ENCODE measurements around the gene KRTAP27-1. TPM values are rescaled to one million over a fixed set of nuclear protein-coding genes. Genes with fewer than 3 reads are reported as not detected.

Gene KRTAP27-1, protein sequence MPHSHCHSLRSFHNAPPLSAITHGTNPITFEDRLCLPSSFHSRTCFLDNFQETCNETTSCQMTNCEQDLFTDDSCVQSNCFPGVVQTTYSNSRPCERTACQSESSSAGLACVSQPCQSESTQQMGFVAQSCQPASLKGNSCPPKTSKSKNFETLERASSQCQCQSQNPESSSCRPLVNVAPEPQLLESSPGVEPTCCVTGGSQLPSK
- total RNA-seq (not detected), polyA plus RNA-seq (not detected)
- long read RNA-seq, donor 1, result 0 reads
- long read RNA-seq, donor 2, result 0 reads

DNA sequence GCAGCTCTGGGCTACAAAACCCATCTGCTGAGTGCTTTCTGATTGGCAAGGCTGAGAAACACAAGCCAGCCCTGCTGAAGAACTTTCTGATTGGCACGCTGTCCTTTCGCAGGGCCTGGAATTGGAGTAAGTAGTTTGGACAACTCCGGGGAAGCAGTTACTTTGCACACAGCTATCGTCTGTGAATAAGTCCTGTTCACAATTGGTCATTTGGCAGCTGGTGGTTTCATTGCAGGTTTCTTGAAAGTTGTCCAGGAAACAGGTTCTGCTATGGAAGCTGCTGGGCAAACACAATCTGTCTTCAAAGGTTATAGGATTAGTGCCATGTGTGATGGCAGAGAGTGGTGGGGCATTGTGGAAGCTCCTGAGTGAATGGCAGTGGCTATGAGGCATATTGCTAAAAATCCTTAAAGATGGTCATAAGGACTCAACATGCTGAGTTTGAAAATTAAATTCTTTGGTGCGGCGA, at the start of gene KRTAP27-1:
TSS of gene KRTAP27-1 (minus strand) at position 419 of the 469 bp plus-strand sequence. CDS start at position 393, 26 bp downstream.
- no peak for DNase-seq
- intact Hi-C loops (cut with DNase I), result no loop called here
- ATAC-seq, result no peak
- TF ChIP-seq, protein P1, sequence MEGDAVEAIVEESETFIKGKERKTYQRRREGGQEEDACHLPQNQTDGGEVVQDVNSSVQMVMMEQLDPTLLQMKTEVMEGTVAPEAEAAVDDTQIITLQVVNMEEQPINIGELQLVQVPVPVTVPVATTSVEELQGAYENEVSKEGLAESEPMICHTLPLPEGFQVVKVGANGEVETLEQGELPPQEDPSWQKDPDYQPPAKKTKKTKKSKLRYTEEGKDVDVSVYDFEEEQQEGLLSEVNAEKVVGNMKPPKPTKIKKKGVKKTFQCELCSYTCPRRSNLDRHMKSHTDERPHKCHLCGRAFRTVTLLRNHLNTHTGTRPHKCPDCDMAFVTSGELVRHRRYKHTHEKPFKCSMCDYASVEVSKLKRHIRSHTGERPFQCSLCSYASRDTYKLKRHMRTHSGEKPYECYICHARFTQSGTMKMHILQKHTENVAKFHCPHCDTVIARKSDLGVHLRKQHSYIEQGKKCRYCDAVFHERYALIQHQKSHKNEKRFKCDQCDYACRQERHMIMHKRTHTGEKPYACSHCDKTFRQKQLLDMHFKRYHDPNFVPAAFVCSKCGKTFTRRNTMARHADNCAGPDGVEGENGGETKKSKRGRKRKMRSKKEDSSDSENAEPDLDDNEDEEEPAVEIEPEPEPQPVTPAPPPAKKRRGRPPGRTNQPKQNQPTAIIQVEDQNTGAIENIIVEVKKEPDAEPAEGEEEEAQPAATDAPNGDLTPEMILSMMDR (IDR thresholded peaks at IDR 0.05), result no peak
- Histone ChIP-seq H3K27me3 (ENCODE audit: insufficient read depth in 3 of 3, low read length in 2 of 3) (no peaks in the 10 kb centered on the region), H3K9me3 (no peaks in the 10 kb centered on the region), H3K36me3 (ENCODE audit: insufficient read depth in 1 of 2, low read depth in 1 of 2) (no peaks in the 10 kb centered on the region), H3K4me1 (no peaks in the 10 kb centered on the region), H3K27ac (no peak within 1 kb of the TSS), H3K4me3 (no peak within 1 kb of the TSS)
- 81 to 89% (median 83%) methylated on average over 6 of the region's 6 CpGs for WGBS, 3 donors

DNA sequence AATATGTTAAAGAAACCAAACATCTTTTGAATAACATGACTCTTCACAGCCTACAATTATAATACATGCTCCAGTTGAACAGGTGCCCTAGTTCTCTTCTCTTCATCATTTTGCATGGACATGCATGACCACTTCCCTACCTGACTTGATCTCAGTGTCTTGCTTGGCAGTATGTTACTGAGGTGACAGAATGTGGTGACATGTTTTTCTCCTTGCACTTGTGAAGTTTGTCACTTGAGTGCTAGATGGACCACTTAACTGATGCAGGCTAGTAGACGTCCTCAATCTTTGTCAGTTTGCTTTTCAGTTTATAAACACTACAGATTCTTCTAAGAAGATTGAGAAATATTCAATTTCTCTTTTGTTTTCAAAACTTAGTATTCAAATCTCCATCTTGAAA, 44.7 kb upstream of the KRTAP27-1 start:
- TF ChIP-seq, protein P1 (IDR thresholded peaks at IDR 0.05), result no peak
- Histone ChIP-seq H3K27ac (no peak overlapping the region), H3K4me1 (no peaks in the 10 kb centered on the region), H3K4me3 (no peak overlapping the region), H3K36me3 (ENCODE audit: insufficient read depth in 1 of 2, low read depth in 1 of 2) (no peaks in the 10 kb centered on the region), H3K9me3 (no peaks in the 10 kb centered on the region), H3K27me3 (ENCODE audit: insufficient read depth in 3 of 3, low read length in 2 of 3) (no peaks in the 10 kb centered on the region)
- no peak for DNase-seq
- WGBS, 3 donors, result 30 to 38% (median 31%) methylated on average over 1 of the region's 1 CpG
- ATAC-seq, result no peak
- intact Hi-C loops (cut with DNase I), result no loop called here

DNA sequence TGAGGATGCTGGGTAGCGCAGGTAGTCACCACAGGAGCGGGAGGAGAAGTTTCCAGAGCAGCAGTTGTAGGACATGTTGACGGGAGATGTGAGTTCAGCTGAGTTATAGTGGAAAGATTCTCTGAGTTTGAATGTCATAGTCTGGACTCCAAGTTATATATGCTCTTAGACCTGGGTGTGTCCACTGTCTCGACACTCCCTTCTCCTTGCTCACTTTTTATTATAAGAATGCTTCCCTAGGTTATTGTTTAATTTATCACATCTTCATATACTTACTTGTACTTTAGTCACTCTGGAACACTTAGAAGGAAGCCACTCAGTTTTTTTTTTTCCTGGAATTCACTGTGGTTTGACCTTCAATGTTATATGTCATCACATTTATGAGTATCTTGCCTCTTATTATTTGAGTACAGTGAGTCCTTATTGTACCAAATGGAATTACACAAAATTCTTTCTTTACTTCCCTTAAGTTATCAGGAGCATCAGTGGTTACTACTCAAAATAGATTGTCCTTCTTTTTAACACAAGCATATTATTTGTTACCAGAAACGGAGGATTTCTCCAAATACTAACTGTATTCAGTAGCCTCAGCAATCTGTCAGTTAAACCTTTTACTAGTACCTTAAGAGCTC, 34.8 kb upstream of the KRTAP27-1 start, which contains the start of gene KRTAP13-2:
TSS of gene KRTAP13-2 (minus strand) at position 133 of the 632 bp plus-strand sequence. CDS start at position 75, 58 bp downstream.
- Histone ChIP-seq H3K27ac (no peak within 1 kb of the TSS), H3K27me3 (ENCODE audit: insufficient read depth in 3 of 3, low read length in 2 of 3) (no peaks in the 10 kb centered on the region), H3K4me1 (no peaks in the 10 kb centered on the region), H3K9me3 (no peaks in the 10 kb centered on the region), H3K36me3 (ENCODE audit: insufficient read depth in 1 of 2, low read depth in 1 of 2) (no peaks in the 10 kb centered on the region), H3K4me3 (no peak within 1 kb of the TSS)
- ATAC-seq (no peak), DNase-seq (no peak)
- intact Hi-C loops (cut with DNase I), result no loop called here
- TF ChIP-seq, protein P1 (IDR thresholded peaks at IDR 0.05), result no peak
- 84 to 87% (median 85%) methylated on average over 5 of the region's 5 CpGs for WGBS, 3 donors

DNA sequence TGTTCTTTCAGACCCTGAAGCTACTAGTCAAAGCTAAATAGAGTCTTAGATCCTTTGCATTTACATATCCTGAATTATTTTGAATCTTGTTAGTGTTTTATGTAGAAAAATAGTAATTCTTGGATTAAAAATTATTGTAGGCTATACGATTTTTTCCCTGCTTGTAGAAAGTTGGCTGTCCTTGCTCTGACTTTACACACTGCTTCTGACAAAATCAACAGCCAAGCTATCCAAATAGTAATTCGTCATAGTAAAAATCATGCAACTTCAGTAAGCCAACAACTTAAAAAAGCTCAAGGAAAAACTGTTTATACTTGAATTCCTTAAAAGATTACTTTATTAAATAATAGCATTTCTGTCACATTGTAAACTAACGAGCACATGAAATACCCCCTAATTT, 18.4 kb upstream of the KRTAP27-1 start:
- H3K4me1 ChIP-seq, result no peaks in the 10 kb centered on the region
- no peaks in the 10 kb centered on the region for H3K9me3 ChIP-seq
- no peak overlapping the region for H3K4me3 ChIP-seq
- H3K27me3 ChIP-seq (ENCODE audit: insufficient read depth in 3 of 3, low read length in 2 of 3), result no peaks in the 10 kb centered on the region
- DNase-seq (no peak), ATAC-seq (no peak)
- no peak overlapping the region for H3K27ac ChIP-seq
- intact Hi-C loops (cut with DNase I), result no loop called here
- WGBS, 3 donors, result 57 to 70% (median 66%) methylated on average over 3 of the region's 3 CpGs
- H3K36me3 ChIP-seq (ENCODE audit: insufficient read depth in 1 of 2, low read depth in 1 of 2), result no peaks in the 10 kb centered on the region
- TF ChIP-seq, protein P1 (IDR thresholded peaks at IDR 0.05), result no peak
